K562 (cell line): ENCODE measurements around the gene CERS5. TPM values are rescaled to one million over a fixed set of nuclear protein-coding genes. Genes with fewer than 3 reads are reported as not detected.

ENCODE experiments used
- CBFA2T2 ChIP-seq: fragments of 450-650 bp; conservative IDR thresholded peaks from 2 replicates; pipeline ENCODE4 v1.6.1; 2017; ENCODE audit warnings: mild to moderate bottlenecking
- CREB1 ChIP-seq, 2 experiments: sonication (generic) in 1 of 2; formaldehyde crosslinking in 1 of 2; IDR thresholded peaks; 2 replicates each; pipeline versions ENCODE4 v1.6.1 to v1.8.0; 2012 to 2022; ENCODE audit warnings: inconsistent platforms in 1 of 2, mild to moderate bottlenecking in 1 of 2, missing genetic modification reagents in 1 of 2, moderate library complexity in 1 of 2
- CTBP1 ChIP-seq: fragments of 450-650 bp; IDR thresholded peaks from 2 replicates; pipeline ENCODE4 v1.6.1; 2016; ENCODE audit warnings: borderline replicate concordance
- DPF2 ChIP-seq: fragments of 450-650 bp; IDR thresholded peaks from 2 replicates; pipeline ENCODE4 v1.6.1; 2016
- E2F8 ChIP-seq: fragments of 450-650 bp; IDR thresholded peaks from 2 replicates; pipeline ENCODE4 v1.7.1; 2018; ENCODE audit warnings: mild to moderate bottlenecking, low read depth; ENCODE audit not compliant: partially characterized antibody
- FOXP4 ChIP-seq: sonication (generic); formaldehyde crosslinking; IDR thresholded peaks from 2 replicates; pipeline ENCODE4 v1.8.0; 2022; ENCODE audit warnings: mild to moderate bottlenecking, missing genetic modification reagents, borderline replicate concordance
- HDAC2 ChIP-seq: fragments of 450-650 bp; IDR thresholded peaks from 2 replicates; pipeline ENCODE4 v1.6.1; 2016; ENCODE audit warnings: mild to moderate bottlenecking
- HSF4 ChIP-seq: fragments of 250-450 bp; sonication (Bioruptor Pico); IDR thresholded peaks from 2 replicates; pipeline ENCODE4 v2.1.2; 2022; ENCODE audit warnings: mild to moderate bottlenecking, moderate library complexity, borderline replicate concordance
- LCOR ChIP-seq: sonication (generic); formaldehyde crosslinking; IDR thresholded peaks from 2 replicates; pipeline ENCODE4 v1.8.0; 2022; ENCODE audit warnings: mild to moderate bottlenecking, missing genetic modification reagents
- MAZ ChIP-seq, 2 experiments: fragments of 450-650 bp in 1 of 2; sonication (generic) in 1 of 2; formaldehyde crosslinking; IDR thresholded peaks in 1 of 2; conservative IDR thresholded peaks in 1 of 2; 2 replicates each; pipeline versions ENCODE4 v1.4.0 to v1.5.0; 2020; ENCODE audit warnings: mild to moderate bottlenecking in 1 of 2, missing genetic modification reagents in 1 of 2
- MXI1 ChIP-seq: IDR thresholded peaks from 2 replicates; pipeline ENCODE4 v1.6.1; 2011; ENCODE audit warnings: low read depth, mild to moderate bottlenecking, improper control_type of control experiment, low read length
- NCOA4 ChIP-seq: fragments of 450-650 bp; IDR thresholded peaks from 2 replicates; pipeline ENCODE4 v1.6.1; 2018; ENCODE audit warnings: mild to moderate bottlenecking; ENCODE audit not compliant: partially characterized antibody
- NFIX ChIP-seq: fragments of 250-450 bp; sonication (Bioruptor Pico); IDR thresholded peaks from 2 replicates; pipeline ENCODE4 v1.4.0; 2020; ENCODE audit warnings: low read depth, mild to moderate bottlenecking, moderate library complexity
- PKNOX1 ChIP-seq: fragments of 450-650 bp; IDR thresholded peaks from 2 replicates; pipeline ENCODE4 v1.6.1; 2016
- POLR2H ChIP-seq: IDR thresholded peaks from 2 replicates; pipeline ENCODE4 v1.6.1; 2016; ENCODE audit warnings: missing genetic modification characterization, low read depth, mild to moderate bottlenecking, control low read depth, missing compliant biosample characterization, moderate library complexity
- SP2 ChIP-seq: IDR thresholded peaks from 2 replicates; pipeline ENCODE4 v1.6.1; 2011; ENCODE audit warnings: mild to moderate bottlenecking, low read depth, low read length, moderate library complexity; ENCODE audit not compliant: poor library complexity, severe bottlenecking; ENCODE audit errors: extremely low read depth
- ZBTB7A ChIP-seq: IDR thresholded peaks from 2 replicates; pipeline ENCODE4 v1.6.1; 2011; ENCODE audit warnings: low read depth, mild to moderate bottlenecking, low read length, moderate library complexity, borderline replicate concordance; ENCODE audit not compliant: control insufficient read depth
- ZNF24 ChIP-seq: fragments of 450-650 bp; IDR thresholded peaks from 2 replicates; pipeline ENCODE4 v1.6.1; 2016
- ZNF282 ChIP-seq: sonication (generic); formaldehyde crosslinking; IDR thresholded peaks from 2 replicates; pipeline ENCODE4 v1.8.1; 2023; ENCODE audit warnings: missing genetic modification reagents
- ZNF395 ChIP-seq: fragments of 200-800 bp; sonication (Bioruptor generic); IDR thresholded peaks from 2 replicates; pipeline ENCODE4 v1.6.1; 2017; ENCODE audit warnings: missing genetic modification characterization, missing compliant biosample characterization
- polyA plus RNA-seq, 8 experiments: library from polyadenylated mRNA; depleted of rRNA in 4 of 8; stranded (reverse) in 5 of 8; unstranded in 3 of 8; fragments of >200 nt; fragmentation: Nextera tagmentation in 2 of 8; fragmentation: Illumina TruSeq in 1 of 8; extraction: Ambion mirVana in 2 of 8; extraction: Trizol in 1 of 8; gene quantifications; 2 replicates each; pipeline versions ENCODE4 v1.2.1 to v1.2.3, GENCODE V29; 2011 to 2014; ENCODE audit warnings: inconsistent platforms in 1 of 8, missing spikeins in 1 of 8
- total RNA-seq, 7 experiments: library from RNA; depleted of rRNA in 6 of 7; stranded (reverse); fragments of >200 nt in 6 of 7; fragmentation: Illumina TruSeq in 2 of 7; extraction: Trizol in 2 of 7; gene quantifications; 2 replicates each; pipeline versions ENCODE4 v1.2.1 to v1.2.3, GENCODE V29; 2011 to 2021; ENCODE audit warnings: low replicate concordance in 1 of 7

The CERS5 gene
- total and polyA plus RNA-seq, 9 of the 15 experiments (the other 6 are each of a cell fraction or from before 2014, with no cell fraction given), result 6.1 to 47.5 (median 17.8) TPM

GRCh38 chr12:50111693-50112455 lies 55.3 kb downstream of the CERS5 start, which contains the start of gene COX14 (continued):
- TF ChIP-seq SP2 (peak; percentile 59), ZBTB7A (peak; percentile 90), CBFA2T2 (no peak), ZNF24 (0 out of 2 replicates have a peak, but pooled peaks have one; percentile 9), CREB1 (IDR thresholded peaks at IDR 0.05) (peak; percentile 95), CREB1 (CRISPR knock-in tag; IDR thresholded peaks at IDR 0.05) (peak; percentile 98), NCOA4 (no peak), E2F8 (peak; percentile 86), PKNOX1 (peak; percentile 98), HSF4 (CRISPR knock-in tag) (no peak), HDAC2 (peak; percentile 76), ZNF395 (peak; percentile 81; the same call in 1 of the 2 replicates), POLR2H (no peak), ZNF282 (no peak), DPF2 (peak; percentile 19; the same call in 1 of the 2 replicates), NFIX (CRISPR knock-in tag) (no peak), MAZ (CRISPR knock-in tag; conservative IDR thresholded peaks at IDR 0.05 in 1 of 2, IDR thresholded peaks at IDR 0.05 in 1 of 2) (peak in 1 of 2 experiments; percentile 41; a peak in 2 of 4 replicates), LCOR (peak; percentile 61; the same call in 1 of the 2 replicates), CTBP1 (peak; percentile 67; the same call in 1 of the 2 replicates), FOXP4 (0 out of 2 replicates have a peak, but pooled peaks have one; percentile 46), MXI1 (peak; percentile 68)
